BE2C (cell line): Measurements from ENCODE around the gene PKIG.
A peak's percentile ranks its signal among the peaks of the same experiment; 100 is the strongest.
"Not testable (repeated sequence)": the region's sequence is repeated elsewhere in the genome, so short reads cannot be mapped to it uniquely, and the experiment has no call there.

Experiments used
- DNase-seq: peaks from one replicate; pipeline ENCODE4 v3.0.0-alpha.2; 2020
- H3K27me3 ChIP-seq: fragments of 250-450 bp; sonication (Bioruptor Pico); 2 replicates; pipeline ENCODE4 v1.5.1; 2020; ENCODE audit warnings: mild to moderate bottlenecking
- H3K36me3 ChIP-seq: fragments of 250-450 bp; sonication (Bioruptor Pico); 2 replicates; pipeline ENCODE4 v1.5.1; 2020; ENCODE audit warnings: mild to moderate bottlenecking
- H3K4me1 ChIP-seq: fragments of 250-450 bp; sonication (Bioruptor Pico); 2 replicates; pipeline ENCODE4 v1.5.1; 2020
- H3K4me3 ChIP-seq: 2 replicates; pipeline ENCODE4 v1.5.1; 2011; ENCODE audit warnings: low read depth, low read length
- H3K9me3 ChIP-seq: fragments of 250-450 bp; sonication (Bioruptor Pico); 2 replicates; pipeline ENCODE4 v1.5.1; 2020
- TF ChIP-seq, protein P1 (sequence below): IDR thresholded peaks from 2 replicates; pipeline ENCODE4 v1.5.1; 2012; ENCODE audit warnings: mild to moderate bottlenecking, low read depth, low read length

The PKIG gene

DNA sequence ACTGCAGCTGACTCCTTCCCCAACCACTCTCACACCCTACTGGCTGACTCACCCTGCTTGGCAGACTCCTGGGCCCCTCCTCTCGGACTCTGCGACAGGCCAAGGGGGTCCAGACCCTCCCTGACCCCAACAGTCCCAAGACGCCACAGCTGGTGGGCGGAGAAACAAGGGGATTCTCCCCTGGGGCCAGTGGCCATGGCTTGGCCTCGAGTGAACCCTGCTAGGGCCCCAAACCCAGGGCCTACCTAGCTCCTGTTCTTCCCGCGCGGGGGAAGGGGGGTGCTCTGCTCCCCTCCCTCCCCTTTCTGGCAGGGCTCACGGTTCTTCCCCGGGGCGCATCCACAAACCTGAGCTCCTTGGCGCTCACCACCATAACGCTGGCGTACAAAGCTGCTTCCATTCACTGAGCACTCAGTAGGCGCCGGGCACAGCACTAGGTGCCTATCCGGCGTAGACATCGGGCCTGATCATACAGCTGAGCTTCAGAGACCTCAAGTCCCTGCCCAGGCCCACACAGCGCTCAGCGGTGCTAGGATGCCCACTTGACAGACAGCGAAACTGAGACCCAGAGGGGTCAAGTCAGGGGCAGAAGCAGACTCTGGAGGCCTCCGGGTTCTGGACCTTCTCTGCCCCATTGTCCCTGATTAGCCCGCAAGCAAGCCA is 68.5 kb downstream of the PKIG start:
- H3K36me3 ChIP-seq = no peaks in the 10 kb centered on the region
- TF ChIP-seq, protein P1, sequence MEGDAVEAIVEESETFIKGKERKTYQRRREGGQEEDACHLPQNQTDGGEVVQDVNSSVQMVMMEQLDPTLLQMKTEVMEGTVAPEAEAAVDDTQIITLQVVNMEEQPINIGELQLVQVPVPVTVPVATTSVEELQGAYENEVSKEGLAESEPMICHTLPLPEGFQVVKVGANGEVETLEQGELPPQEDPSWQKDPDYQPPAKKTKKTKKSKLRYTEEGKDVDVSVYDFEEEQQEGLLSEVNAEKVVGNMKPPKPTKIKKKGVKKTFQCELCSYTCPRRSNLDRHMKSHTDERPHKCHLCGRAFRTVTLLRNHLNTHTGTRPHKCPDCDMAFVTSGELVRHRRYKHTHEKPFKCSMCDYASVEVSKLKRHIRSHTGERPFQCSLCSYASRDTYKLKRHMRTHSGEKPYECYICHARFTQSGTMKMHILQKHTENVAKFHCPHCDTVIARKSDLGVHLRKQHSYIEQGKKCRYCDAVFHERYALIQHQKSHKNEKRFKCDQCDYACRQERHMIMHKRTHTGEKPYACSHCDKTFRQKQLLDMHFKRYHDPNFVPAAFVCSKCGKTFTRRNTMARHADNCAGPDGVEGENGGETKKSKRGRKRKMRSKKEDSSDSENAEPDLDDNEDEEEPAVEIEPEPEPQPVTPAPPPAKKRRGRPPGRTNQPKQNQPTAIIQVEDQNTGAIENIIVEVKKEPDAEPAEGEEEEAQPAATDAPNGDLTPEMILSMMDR = no peak
- peaks cover 6% of the 10 kb centered on the region; the same call in 1 of the 2 replicates for H3K27me3 ChIP-seq
- peak overlapping the region; percentile 67 for H3K4me3 ChIP-seq
- H3K4me1 ChIP-seq = no peaks in the 10 kb centered on the region
- DNase-seq = no peak
- H3K9me3 ChIP-seq = no peaks in the 10 kb centered on the region

- TF ChIP-seq, protein P1 = no peak
- Histone ChIP-seq H3K4me1 (no peaks in the 10 kb centered on the region), H3K27me3 (peaks cover 6% of the 10 kb centered on the region; the same call in 1 of the 2 replicates), H3K9me3 (no peaks in the 10 kb centered on the region), H3K36me3 (no peaks in the 10 kb centered on the region), H3K4me3 (peak overlapping the region; percentile 67)
- DNase-seq = no peak
Measured at GRCh38 chr20:44651434-44651683, 69.0 kb downstream of the PKIG start.

GRCh38 chr20:44651684-44652423 is 69.5 kb downstream of the PKIG start, which contains the start of gene ADA:
TSS of gene ADA (minus strand) at chr20:44651699. CDS start at chr20:44651607, 92 bp downstream.
- Histone ChIP-seq H3K9me3 (no peaks in the 10 kb centered on the region), H3K36me3 (no peaks in the 10 kb centered on the region), H3K4me1 (no peaks in the 10 kb centered on the region), H3K27me3 (peaks cover 6% of the 10 kb centered on the region; the same call in 1 of the 2 replicates), H3K4me3 (peak within 1 kb of the TSS; percentile 67)
- TF ChIP-seq, protein P1 = no peak
- DNase-seq = peak; percentile 58

GRCh38 chr20:44653546-44653945 is 71.2 kb downstream of the PKIG start:
- H3K4me1 ChIP-seq = no peaks in the 10 kb centered on the region
- TF ChIP-seq, protein P1 = no peak
- no peak for DNase-seq
- H3K4me3 ChIP-seq = no peak overlapping the region
- H3K27me3 ChIP-seq = peaks cover 6% of the 10 kb centered on the region; the same call in 1 of the 2 replicates
- no peaks in the 10 kb centered on the region for H3K9me3 ChIP-seq
- H3K36me3 ChIP-seq = no peaks in the 10 kb centered on the region

DNA sequence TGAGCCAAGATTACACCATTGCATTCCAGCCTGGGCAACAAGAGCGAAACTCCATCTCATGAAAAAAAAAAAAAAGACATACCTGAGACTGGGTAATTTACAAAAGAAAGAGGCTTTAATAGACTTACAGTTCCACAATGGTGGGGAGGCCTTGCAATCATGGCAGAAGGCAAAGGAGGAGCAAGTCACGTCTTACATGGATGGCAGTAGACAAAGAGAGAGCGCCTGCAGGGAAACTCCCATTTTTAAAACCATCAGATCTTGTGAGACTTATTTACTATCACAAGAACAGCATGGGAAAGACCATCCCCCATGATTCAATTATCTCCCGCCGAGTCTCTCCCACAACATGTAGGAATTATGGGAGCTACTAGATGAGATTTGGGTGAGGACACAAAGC is 71.8 kb downstream of the PKIG start:
- not testable (repeated sequence) for H3K27me3 ChIP-seq, H3K36me3 ChIP-seq, H3K4me1 ChIP-seq, DNase-seq, H3K9me3 ChIP-seq, H3K4me3 ChIP-seq

DNA sequence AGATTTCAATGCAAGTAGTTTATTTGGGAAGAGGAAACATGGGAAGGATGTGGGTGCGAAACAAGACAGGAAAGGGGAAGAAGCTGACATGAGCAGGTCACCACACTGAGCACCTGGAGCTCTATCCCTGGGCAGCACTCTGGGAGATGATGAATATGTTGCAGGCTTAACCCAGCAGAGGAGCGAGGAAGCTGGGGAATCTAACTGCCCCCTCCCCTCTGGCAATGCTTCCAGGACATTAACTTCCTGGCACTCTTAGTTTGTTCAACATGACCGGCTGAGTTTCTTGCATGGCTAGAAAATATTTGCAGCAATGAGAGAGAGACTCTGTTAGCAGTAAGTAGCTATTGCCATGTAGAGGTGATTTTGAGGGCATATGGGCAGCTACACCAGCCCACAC is 74.1 kb downstream of the PKIG start:
- Histone ChIP-seq H3K9me3 (no peaks in the 10 kb centered on the region), H3K27me3 (peaks cover 6% of the 10 kb centered on the region; the same call in 1 of the 2 replicates), H3K4me3 (no peak overlapping the region), H3K4me1 (no peaks in the 10 kb centered on the region), H3K36me3 (no peaks in the 10 kb centered on the region)
- TF ChIP-seq, protein P1 = no peak
- no peak for DNase-seq
